Mesenchymal stem cell (in vitro differentiated cells and primary cell): ENCODE data around the gene HSCB.

Experiments used
- DNase-seq: peaks from one replicate; pipeline ENCODE4 v3.0.0-alpha.2; 2013
- H2AFZ ChIP-seq: one replicate; pipeline ENCODE4 v1.6.1; 2013; ENCODE audit warnings: low read depth, mild to moderate bottlenecking, control low read depth, inconsistent platforms, low read length, moderate library complexity
- H2AK5ac ChIP-seq: 2 replicates; pipeline ENCODE4 v1.6.1; 2013; ENCODE audit warnings: low read length, moderate library complexity, mild to moderate bottlenecking, inconsistent platforms; ENCODE audit not compliant: severe bottlenecking
- H2BK120ac ChIP-seq: one replicate; pipeline ENCODE4 v1.6.1; 2013; ENCODE audit warnings: low read depth, mild to moderate bottlenecking, inconsistent platforms, low read length, moderate library complexity
- H2BK12ac ChIP-seq, 2 experiments: one replicate each; pipeline ENCODE4 v1.6.1; 2013; ENCODE audit warnings: inconsistent platforms in 2 of 2, low read length in 2 of 2, mild to moderate bottlenecking in 2 of 2, moderate library complexity in 2 of 2, control low read depth in 1 of 2
- H2BK15ac ChIP-seq: one replicate; pipeline ENCODE4 v1.6.1; 2013; ENCODE audit warnings: mild to moderate bottlenecking, low read depth, inconsistent platforms; ENCODE audit not compliant: poor library complexity, severe bottlenecking
- H2BK5ac ChIP-seq: 2 replicates; pipeline ENCODE4 v1.6.1; 2013; ENCODE audit warnings: low read depth, mild to moderate bottlenecking, low read length, control low read depth, inconsistent platforms; ENCODE audit not compliant: poor library complexity, severe bottlenecking
- H3K14ac ChIP-seq, 2 experiments: one replicate each; pipeline ENCODE4 v1.6.1; 2013; ENCODE audit warnings: inconsistent platforms in 2 of 2, low read length in 2 of 2, control low read depth in 1 of 2, mild to moderate bottlenecking in 1 of 2, moderate library complexity in 1 of 2
- H3K18ac ChIP-seq, 2 experiments: one replicate each; pipeline ENCODE4 v1.6.1; 2013; ENCODE audit warnings: inconsistent platforms in 2 of 2, low read length in 2 of 2, control low read depth in 1 of 2, low read depth in 1 of 2, mild to moderate bottlenecking in 1 of 2
- H3K23ac ChIP-seq, 2 experiments: one replicate each; pipeline ENCODE4 v1.6.1; 2013; ENCODE audit warnings: inconsistent platforms in 2 of 2, low read length in 2 of 2, mild to moderate bottlenecking in 2 of 2, moderate library complexity in 2 of 2, control low read depth in 1 of 2
- H3K27ac ChIP-seq: 2 replicates; pipeline ENCODE4 v1.5.1; 2013; ENCODE audit warnings: mild to moderate bottlenecking, moderate library complexity, low read length, control low read depth, inconsistent platforms; ENCODE audit not compliant: poor library complexity, severe bottlenecking
- H3K27me3 ChIP-seq, 2 experiments: 2 replicates each; pipeline versions ENCODE4 v1.6.1 to v1.7.0; 2013; ENCODE audit warnings: low read length in 2 of 2, mild to moderate bottlenecking in 2 of 2, moderate library complexity in 2 of 2, control low read depth in 1 of 2, inconsistent platforms in 1 of 2; ENCODE audit not compliant: control insufficient read depth in 1 of 2, insufficient read depth in 1 of 2
- H3K36me3 ChIP-seq, 2 experiments: 2 replicates each; pipeline versions ENCODE4 v1.6.1 to v1.7.0; 2013; ENCODE audit warnings: low read length in 2 of 2, control low read depth in 1 of 2, inconsistent platforms in 1 of 2, low read depth in 1 of 2, mild to moderate bottlenecking in 1 of 2; ENCODE audit not compliant: insufficient read depth in 2 of 2, control insufficient read depth in 1 of 2
- H3K4ac ChIP-seq, 2 experiments: one replicate each; pipeline ENCODE4 v1.6.1; 2013; ENCODE audit warnings: inconsistent platforms in 2 of 2, low read length in 2 of 2, mild to moderate bottlenecking in 2 of 2, moderate library complexity in 2 of 2, control low read depth in 1 of 2, low read depth in 1 of 2
- H3K4me1 ChIP-seq: 2 replicates; pipeline ENCODE4 v1.6.1; 2013; ENCODE audit warnings: low read depth, low read length, control low read depth; ENCODE audit not compliant: control insufficient read depth, insufficient read depth
- H3K4me2 ChIP-seq: 2 replicates; pipeline ENCODE4 v1.6.1; 2013; ENCODE audit warnings: low read length, mild to moderate bottlenecking, inconsistent platforms; ENCODE audit not compliant: poor library complexity, severe bottlenecking
- H3K4me3 ChIP-seq, 2 experiments: 2 replicates each; pipeline versions ENCODE4 v1.5.1 to v1.7.0; 2013; ENCODE audit warnings: low read length in 2 of 2, mild to moderate bottlenecking in 2 of 2, control low read depth in 1 of 2, low read depth in 1 of 2; ENCODE audit not compliant: insufficient read depth in 1 of 2
- H3K79me1 ChIP-seq: replicated peaks from 2 replicates; pipeline ENCODE4 v1.6.1; 2013; ENCODE audit warnings: mild to moderate bottlenecking, control low read depth, low read length, inconsistent platforms; ENCODE audit not compliant: poor library complexity, severe bottlenecking
- H3K9ac ChIP-seq: 2 replicates; pipeline ENCODE4 v1.7.0; 2013; ENCODE audit warnings: mild to moderate bottlenecking, low read length, moderate library complexity
- H3K9me3 ChIP-seq: 2 replicates; pipeline ENCODE4 v1.7.0; 2013; ENCODE audit warnings: mild to moderate bottlenecking, low read length; ENCODE audit not compliant: control insufficient read depth
- H4K8ac ChIP-seq: one replicate; pipeline ENCODE4 v1.6.1; 2013; ENCODE audit warnings: inconsistent platforms, mild to moderate bottlenecking, low read length, moderate library complexity
- H4K91ac ChIP-seq: one replicate; pipeline ENCODE4 v1.6.1; 2013; ENCODE audit warnings: mild to moderate bottlenecking, low read length, inconsistent platforms
- WGBS: methylation state at CpG from one replicate; pipeline ENCODE4 v1.1.7; 2013; ENCODE audit warnings: mixed read lengths; 5-methylcytosine and 5-hydroxymethylcytosine counted together

The HSCB gene

DNA sequence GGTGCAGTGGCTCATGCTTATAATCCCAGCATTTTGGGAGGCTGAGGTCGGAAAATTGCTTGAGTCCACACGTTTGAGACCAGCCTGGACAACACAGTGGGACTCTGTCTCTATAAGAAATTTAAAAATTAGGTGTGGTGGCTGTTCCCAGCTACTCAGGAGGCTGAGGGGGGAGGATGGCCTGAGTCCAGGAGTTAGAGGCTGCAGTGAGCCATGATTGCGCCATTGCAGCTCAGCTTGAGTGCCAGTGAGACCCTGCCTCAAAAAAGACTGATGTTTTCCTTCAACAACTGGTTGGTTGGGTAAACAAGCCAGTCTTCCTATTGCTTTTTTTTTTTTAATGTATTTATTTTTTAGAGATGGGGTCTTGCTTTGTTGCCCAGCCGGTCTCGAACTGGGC is 49.3 kb downstream of the HSCB start:
- 87% methylated on average over 3 of the region's 5 CpGs for WGBS
- H3K4ac ChIP-seq, result no peak overlapping the region

GRCh38 chr22:28791841-28792490 is 50.1 kb downstream of the HSCB start:
- Histone ChIP-seq H3K79me1 (peaks cover 11% of the 10 kb centered on the region), H3K4ac (no peak overlapping the region), H2AK5ac (no peak overlapping the region), H3K9ac (no peak overlapping the region), H2AFZ (no peak overlapping the region), H4K8ac (no peak overlapping the region), H4K91ac (no peak overlapping the region), H3K4me2 (no peak overlapping the region), H3K4me3 (no peak overlapping the region), H3K36me3 (peaks cover 23 to 62% of the 10 kb centered on the region in 2 experiments), H3K27me3 (no peaks in the 10 kb centered on the region), H3K14ac (no peak overlapping the region), H2BK15ac (no peak overlapping the region), H3K27ac (no peak overlapping the region), H3K9me3 (no peaks in the 10 kb centered on the region), H3K4me1 (peaks cover 3% of the 10 kb centered on the region), H3K23ac (no peak overlapping the region), H2BK120ac (no peak overlapping the region), H3K18ac (no peak overlapping the region), H2BK12ac (no peak overlapping the region), H2BK5ac (no peak overlapping the region)
- WGBS, result 100% methylated on average over 2 of the region's 3 CpGs
- DNase-seq, result no peak

More for the DNA sequence above, 49.3 kb downstream of the HSCB start:
- Histone ChIP-seq H3K36me3 (peaks cover 23 to 62% of the 10 kb centered on the region in 2 experiments), H2BK5ac (no peak overlapping the region), H3K4me3 (no peak overlapping the region), H3K9ac (no peak overlapping the region), H2BK12ac (no peak overlapping the region), H3K4me1 (peaks cover 3% of the 10 kb centered on the region), H2BK15ac (no peak overlapping the region), H3K23ac (no peak overlapping the region), H3K18ac (no peak overlapping the region), H3K79me1 (peaks cover 11% of the 10 kb centered on the region), H4K8ac (no peak overlapping the region), H2BK120ac (no peak overlapping the region), H3K9me3 (no peaks in the 10 kb centered on the region), H2AFZ (no peak overlapping the region), H2AK5ac (no peak overlapping the region), H3K27ac (no peak overlapping the region), H4K91ac (no peak overlapping the region), H3K14ac (no peak overlapping the region), H3K4me2 (peak overlapping the region; percentile 8), H3K27me3 (no peaks in the 10 kb centered on the region)
- no peak for DNase-seq

DNA sequence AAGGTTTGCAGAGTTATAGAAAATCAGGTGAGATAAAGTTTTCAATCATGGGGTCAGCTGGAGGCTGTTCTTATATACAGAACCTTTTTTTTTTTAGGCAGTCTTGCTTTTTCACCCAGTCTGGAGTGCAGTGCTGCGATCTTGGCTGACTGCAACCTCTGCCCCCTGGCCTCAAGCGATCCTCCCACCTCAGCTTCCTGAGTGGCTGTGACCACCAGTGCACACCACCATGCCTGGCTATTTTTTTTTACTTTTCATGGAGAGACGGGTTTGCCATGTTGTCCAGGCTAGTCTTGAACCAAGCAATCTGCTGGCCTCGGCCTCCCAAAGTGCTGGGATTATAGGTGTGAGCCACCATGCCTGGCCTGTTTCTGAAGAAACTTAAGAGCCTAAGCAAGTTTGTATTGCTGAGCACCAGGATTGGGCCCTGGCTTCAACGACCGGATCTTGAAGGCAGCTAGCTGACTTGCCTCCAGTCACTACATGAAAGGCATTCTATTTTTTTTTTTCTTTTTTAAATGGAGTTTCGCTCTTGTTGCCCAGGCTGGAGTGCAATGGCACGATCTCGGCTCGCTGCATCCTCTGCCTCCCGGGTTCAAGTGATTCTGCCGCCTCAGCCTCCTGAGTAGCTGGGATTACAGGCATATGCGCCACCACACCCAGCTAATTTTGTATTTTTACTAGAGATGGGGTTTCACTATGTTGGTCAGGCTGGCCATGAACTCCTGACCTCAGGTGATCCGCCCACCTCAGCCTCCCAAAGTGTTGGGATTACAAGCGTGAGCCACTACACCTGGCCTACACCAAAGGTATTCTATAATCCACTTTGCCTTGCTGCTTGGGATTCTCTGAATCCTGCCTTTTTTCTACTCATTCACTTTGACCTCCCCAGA is 50.9 kb downstream of the HSCB start:
- peaks cover 3% of the 10 kb centered on the region for H3K4me1 ChIP-seq
- no peak overlapping the region for H2AFZ ChIP-seq
- no peaks in the 10 kb centered on the region for H3K9me3 ChIP-seq
- no peak overlapping the region for H2BK15ac ChIP-seq
- no peak overlapping the region for H3K18ac ChIP-seq
- no peak overlapping the region for H2AK5ac ChIP-seq
- H3K14ac ChIP-seq, result peak overlapping the region in 1 of 2 experiments; percentile 28
- peaks cover 26 to 63% of the 10 kb centered on the region in 2 experiments for H3K36me3 ChIP-seq
- H4K91ac ChIP-seq, result no peak overlapping the region
- H4K8ac ChIP-seq, result no peak overlapping the region
- WGBS, result 89% methylated on average over 15 of the region's 15 CpGs
- no peak overlapping the region for H3K4me2 ChIP-seq
- DNase-seq, result no peak
- H3K4me3 ChIP-seq, result no peak overlapping the region
- no peak overlapping the region for H3K23ac ChIP-seq
- no peaks in the 10 kb centered on the region for H3K27me3 ChIP-seq
- peaks cover 11% of the 10 kb centered on the region for H3K79me1 ChIP-seq
- H3K27ac ChIP-seq, result no peak overlapping the region
- no peak overlapping the region for H3K4ac ChIP-seq
- H2BK5ac ChIP-seq, result no peak overlapping the region
- H2BK120ac ChIP-seq, result no peak overlapping the region
- no peak overlapping the region for H3K9ac ChIP-seq
- H2BK12ac ChIP-seq, result no peak overlapping the region

DNA sequence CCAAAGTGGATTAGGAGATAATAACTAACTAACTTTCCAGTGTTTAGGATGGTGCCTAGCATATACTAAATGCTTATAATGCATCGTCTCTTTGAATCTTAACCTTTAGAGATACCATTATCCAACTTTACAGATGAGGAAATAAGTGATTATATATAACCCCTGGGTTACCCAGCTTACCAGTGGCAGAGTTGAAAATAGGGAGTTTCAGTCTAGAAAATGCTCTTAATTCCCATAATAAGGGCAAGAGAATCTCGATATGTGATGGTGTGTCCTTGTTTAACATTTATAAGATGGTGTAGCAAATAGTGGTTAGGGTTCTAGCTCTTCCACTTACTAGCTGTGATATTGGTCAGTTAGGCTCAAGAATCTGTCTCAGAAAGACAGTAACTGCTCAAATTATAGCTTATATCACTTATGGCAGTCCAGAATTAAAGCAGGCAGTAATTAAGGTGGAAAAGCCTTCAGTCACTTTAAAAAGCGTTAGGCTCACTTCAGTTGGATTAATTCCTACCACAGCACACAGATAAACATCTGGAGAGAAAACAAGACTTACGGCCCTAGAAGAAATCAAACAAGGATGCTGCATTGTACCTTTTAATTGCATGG is 52.2 kb downstream of the HSCB start:
- Histone ChIP-seq H3K27me3 (no peaks in the 10 kb centered on the region), H3K79me1 (peaks cover 9% of the 10 kb centered on the region), H3K36me3 (peaks cover 26 to 57% of the 10 kb centered on the region in 2 experiments), H4K91ac (no peak overlapping the region), H3K9me3 (no peaks in the 10 kb centered on the region), H2AK5ac (no peak overlapping the region), H2AFZ (no peak overlapping the region), H3K4me3 (no peak overlapping the region), H2BK120ac (no peak overlapping the region), H3K18ac (no peak overlapping the region), H3K23ac (no peak overlapping the region), H2BK15ac (no peak overlapping the region), H3K4me2 (no peak overlapping the region), H4K8ac (no peak overlapping the region), H3K14ac (no peak overlapping the region), H2BK12ac (no peak overlapping the region), H3K27ac (no peak overlapping the region), H3K4me1 (peaks cover 3% of the 10 kb centered on the region), H3K9ac (peak overlapping the region; percentile 7), H2BK5ac (no peak overlapping the region), H3K4ac (no peak overlapping the region)
- 96% methylated on average over 2 of the region's 4 CpGs for WGBS
- no peak for DNase-seq
